NB4 (cell line): ENCODE results near the gene CFAP57.
A peak's percentile ranks its signal among the peaks of the same experiment; 100 is the strongest.

Experiments used
- DNase-seq: peaks from one replicate; pipeline ENCODE4 v3.0.0; 2010; ENCODE audit warnings: low read depth
- H3K4me3 ChIP-seq: one replicate; pipeline ENCODE4 v1.5.1; 2011; ENCODE audit warnings: mild to moderate bottlenecking, low read depth, low read length, moderate library complexity
- CTCF ChIP-seq: IDR thresholded peaks from one replicate; pipeline ENCODE4 v1.5.1; 2012; ENCODE audit warnings: low read depth, low read length
- MAX ChIP-seq: IDR thresholded peaks from 2 replicates; pipeline ENCODE4 v1.6.1; 2011; ENCODE audit warnings: low read depth, low read length
- MYC ChIP-seq: IDR thresholded peaks from 2 replicates; pipeline ENCODE4 v1.6.1; 2011; ENCODE audit warnings: low read depth, low read length
- POLR2A ChIP-seq: IDR thresholded peaks from 2 replicates; pipeline ENCODE4 v1.6.1; 2011; ENCODE audit warnings: mild to moderate bottlenecking; ENCODE audit not compliant: insufficient read length; ENCODE audit errors: extremely low read depth

Gene CFAP57

GRCh38 chr1:43171876-43172526 lies at the start of gene CFAP57, which contains the start of gene EBNA1BP2:
Gene CFAP57 (plus strand): TSS chr1:43172330. CDS start chr1:43172754, 424 bp downstream.
Gene EBNA1BP2 (minus strand): TSS chr1:43172290. CDS start chr1:43172118, 172 bp downstream.
- TF ChIP-seq MYC = peak; percentile 98
- TF ChIP-seq CTCF = no peak
- TF ChIP-seq MAX = peak; percentile 98
- peak; percentile 82 for TF ChIP-seq POLR2A
- DNase-seq = peak; percentile 93
- H3K4me3 ChIP-seq = peak within 1 kb of the TSS; percentile 93

- DNase-seq = no peak
- TF ChIP-seq MYC = no peak
- no peak for TF ChIP-seq CTCF
- TF ChIP-seq MAX = no peak
- TF ChIP-seq POLR2A = no peak
- H3K4me3 ChIP-seq = no peak overlapping the region
These were observed 49.1 kb upstream of the CFAP57 start for GRCh38 chr1:43123031-43123430.

- H3K4me3 ChIP-seq = no peak overlapping the region
- no peak for DNase-seq
- TF ChIP-seq POLR2A = no peak
These were observed 43.3 kb upstream of the CFAP57 start for GRCh38 chr1:43128816-43129215.

- H3K4me3 ChIP-seq = no peak overlapping the region
- TF ChIP-seq CTCF = no peak
- TF ChIP-seq MAX = no peak
- TF ChIP-seq POLR2A = no peak
- no peak for TF ChIP-seq MYC
- no peak for DNase-seq
These were observed 42.7 kb upstream of the CFAP57 start for GRCh38 chr1:43129426-43129825.

GRCh38 chr1:43134068-43134467 lies 38.1 kb upstream of the CFAP57 start:
- no peak overlapping the region for H3K4me3 ChIP-seq
- TF ChIP-seq MYC = no peak
- TF ChIP-seq MAX = no peak
- no peak for TF ChIP-seq CTCF
- TF ChIP-seq POLR2A = no peak
- no peak for DNase-seq

- no peak for DNase-seq
- TF ChIP-seq MAX (no peak), MYC (no peak), CTCF (no peak), POLR2A (no peak)
- H3K4me3 ChIP-seq = no peak overlapping the region
These were observed 37.5 kb upstream of the CFAP57 start for GRCh38 chr1:43134640-43135039.
